B cell (primary cell): Measurements from ENCODE around the gene ADCY7. TPM values are rescaled to one million over a fixed set of nuclear protein-coding genes. Genes with fewer than 3 reads are reported as not detected.
A peak's percentile ranks its signal among the peaks of the same experiment; 100 is the strongest.

Experiments
- ATAC-seq: fragments of 200-7000 bp; cut with Tn5 transposase; one replicate; pipeline ENCODE4 v1.10.0; 2021; ENCODE audit warnings: low read depth, mild to moderate bottlenecking, moderate number of reproducible peaks, moderate library complexity
- CTCF ChIA-PET: fragments of 350-600 bp; sonication (Branson Sonifier 250); formaldehyde crosslinking; loops from one replicate; lab custom pipeline; 2021; ENCODE audit warnings: antibody characterized with exemption, inconsistent platforms; lab: Charles Lee
- POLR2A ChIA-PET: fragments of 350-600 bp; sonication (Branson Sonifier 250); formaldehyde crosslinking; loops from one replicate; lab custom pipeline; 2021; ENCODE audit warnings: antibody characterized with exemption; lab: Charles Lee
- DNase-seq: peaks from one replicate; pipeline ENCODE4 v3.0.0; 2013
- H2AFZ ChIP-seq: 2 replicates; pipeline ENCODE4 v1.6.1; 2012; ENCODE audit warnings: mild to moderate bottlenecking, low read depth, low read length; ENCODE audit not compliant: insufficient read depth, poor library complexity, severe bottlenecking
- H3K27ac ChIP-seq, 2 donors: 1 replicate in 1 of 2; 2 replicates in 1 of 2; pipeline ENCODE4 v1.5.1; 2012 to 2013; ENCODE audit warnings: low read length in 2 of 2, mild to moderate bottlenecking in 2 of 2, moderate library complexity in 1 of 2
- H3K27me3 ChIP-seq, 4 experiments: fragments of 200-600 bp in 1 of 4; sonication (generic) in 1 of 4; replicated peaks in 1 of 4; 1 replicate in 2 of 4; 2 replicates in 2 of 4; pipeline versions ENCODE4 v1.6.1 to v1.7.0; 2013 to 2016; ENCODE audit warnings: low read length in 3 of 4, mild to moderate bottlenecking in 2 of 4, mixed read lengths in 1 of 4, moderate library complexity in 1 of 4; ENCODE audit not compliant: insufficient read depth in 4 of 4, control insufficient read depth in 3 of 4; ENCODE audit errors: control extremely low read depth in 1 of 4
- H3K36me3 ChIP-seq, 2 experiments: replicated peaks in 1 of 2; 1 replicate in 1 of 2; 2 replicates in 1 of 2; pipeline versions ENCODE4 v1.6.1 to v1.7.1; 2013; ENCODE audit warnings: low read length in 1 of 2; ENCODE audit not compliant: insufficient read depth in 2 of 2, control insufficient read depth in 1 of 2; ENCODE audit errors: control extremely low read depth in 1 of 2, extremely low read depth in 1 of 2
- H3K4me1 ChIP-seq, 2 donors: fragments of 200-600 bp in 1 of 2; sonication (generic) in 1 of 2; 1 replicate in 1 of 2; 2 replicates in 1 of 2; pipeline versions ENCODE4 v1.5.1 to v1.6.1; 2013 to 2017; ENCODE audit warnings: low read length in 2 of 2; ENCODE audit not compliant: control insufficient read depth in 2 of 2, insufficient read depth in 2 of 2
- H3K4me2 ChIP-seq: replicated peaks from 2 replicates; pipeline ENCODE3; 2012; ENCODE audit warnings: mild to moderate bottlenecking, low read depth, low read length; ENCODE audit not compliant: poor library complexity, severe bottlenecking
- H3K4me3 ChIP-seq, 5 experiments: fragments of 200-600 bp in 1 of 5; sonication (generic) in 1 of 5; 1 replicate in 3 of 5; 2 replicates in 2 of 5; pipeline versions ENCODE4 v1.5.1 to v1.7.0; 2011 to 2016; ENCODE audit warnings: low read length in 4 of 5, mild to moderate bottlenecking in 4 of 5, low read depth in 2 of 5, control low read depth in 1 of 5, moderate library complexity in 1 of 5; ENCODE audit not compliant: insufficient read depth in 1 of 5; ENCODE audit errors: control extremely low read depth in 1 of 5, extremely low read depth in 1 of 5
- H3K79me2 ChIP-seq: fragments of 200-600 bp; sonication (generic); one replicate; pipeline ENCODE4 v1.6.0; 2016; ENCODE audit warnings: low read length; ENCODE audit not compliant: control insufficient read depth, insufficient read depth
- H3K9ac ChIP-seq: fragments of 200-600 bp; sonication (generic); 2 replicates; pipeline ENCODE4 v1.6.1; 2017; ENCODE audit warnings: mild to moderate bottlenecking, low read length, moderate library complexity
- H3K9me3 ChIP-seq, 3 donors: one replicate each; pipeline versions ENCODE4 v1.6.1 to v1.7.1; 2013; ENCODE audit warnings: low read length in 2 of 3; ENCODE audit not compliant: control insufficient read depth in 2 of 3, insufficient read depth in 1 of 3; ENCODE audit errors: control extremely low read depth in 1 of 3
- H4K20me1 ChIP-seq: 2 replicates; pipeline ENCODE4 v1.6.0; 2012; ENCODE audit warnings: mild to moderate bottlenecking, low read length; ENCODE audit not compliant: insufficient read depth, control insufficient read depth, poor library complexity, severe bottlenecking
- H3K27ac Mint-ChIP-seq: one replicate; pipeline ENCODE4 v1.8.0; 2021; ENCODE audit warnings: mixed read lengths
- H3K27me3 Mint-ChIP-seq: one replicate; pipeline ENCODE4 v1.8.0; 2021; ENCODE audit warnings: mixed read lengths
- H3K4me1 Mint-ChIP-seq: one replicate; pipeline ENCODE4 v1.8.0; 2021; ENCODE audit warnings: mixed read lengths
- H3K4me3 Mint-ChIP-seq: one replicate; pipeline ENCODE4 v1.8.0; 2021; ENCODE audit warnings: mixed read lengths
- H3K9me3 Mint-ChIP-seq: one replicate; pipeline ENCODE4 v1.8.0; 2022; ENCODE audit warnings: mixed read lengths; ENCODE audit not compliant: insufficient read depth
- CTCF ChIP-seq: fragments of 200-600 bp; IDR thresholded peaks from one replicate; pipeline ENCODE4 v1.8.0; 2022; ENCODE audit warnings: antibody characterized with exemption, mild to moderate bottlenecking
- EZH2 ChIP-seq: IDR thresholded peaks from 2 replicates; pipeline ENCODE4 v1.6.1; 2012; ENCODE audit warnings: borderline replicate concordance, low read depth, mild to moderate bottlenecking, moderate library complexity, low read length; ENCODE audit not compliant: insufficient read depth, poor library complexity, severe bottlenecking
- WGBS: methylation state at CpG from one replicate; pipeline ENCODE4 v1.1.5; 2013; ENCODE audit warnings: missing lambda C conversion rate; ENCODE audit not compliant: insufficient coverage; 5-methylcytosine and 5-hydroxymethylcytosine counted together
- intact Hi-C: fragments of 100-400 bp; cut with micrococcal nuclease; formaldehyde crosslinking; loops from one replicate; pipeline ENCODE4 v1.10.0; 2022
- polyA plus RNA-seq: library from polyadenylated mRNA; depleted of rRNA; stranded (reverse); fragments of >200 nt; gene quantifications from 2 replicates; pipeline ENCODE4 v1.2.3, GENCODE V29; 2012
- total RNA-seq, 2 donors: library from RNA; stranded (reverse); fragments of 120-200 nt in 1 of 2; gene quantifications; 1 replicate in 1 of 2; 2 replicates in 1 of 2; pipeline versions ENCODE4 v1.2.3 to v1.2.4, GENCODE V29; 2013 to 2022

ADCY7 gene
- total and polyA plus RNA-seq, 2 donors (not counting 1 experiment from before 2014, with no cell fraction given): 78.4 to 207 TPM

- no peaks in the 10 kb centered on the region for H3K27me3 Mint-ChIP-seq
- ATAC-seq (no peak), DNase-seq (no peak)
- Histone ChIP-seq H3K79me2 (peaks cover 100% of the 10 kb centered on the region), H2AFZ (no peak overlapping the region), H3K9ac (no peak overlapping the region), H3K9me3 (peaks cover 0 to 6% (median 0%) of the 10 kb centered on the region in 3 donors), H3K4me2 (peak overlapping the region; percentile 86), H3K4me1 (peaks cover 75 to 76% of the 10 kb centered on the region in 2 donors), H4K20me1 (peaks cover 65% of the 10 kb centered on the region), H3K4me3 (no peak overlapping the region), H3K27ac (peak overlapping the region; percentile 65 to 93), H3K27me3 (no peaks in the 10 kb centered on the region), H3K36me3 (peaks cover 0 to 27% of the 10 kb centered on the region in 2 experiments)
- intact Hi-C loops: loop anchor here (1.0 to 5.0 kb wide), 6 partner anchors 9 to 256 kb away; partner anchors contain the start of genes ADCY7, CNEP1R1 and TENT4B
- no peak for TF ChIP-seq EZH2
- TF ChIP-seq CTCF: no peak
- H3K9me3 Mint-ChIP-seq: peaks cover 4% of the 10 kb centered on the region
- peak overlapping the region; percentile 54 for H3K4me3 Mint-ChIP-seq
- H3K4me1 Mint-ChIP-seq: peaks cover 79% of the 10 kb centered on the region
- 73% methylated on average over 8 of the region's 9 CpGs for WGBS
- H3K27ac Mint-ChIP-seq: peak overlapping the region; percentile 80
- CTCF ChIA-PET: interaction anchor here (0.7 to 4.8 kb wide), 9 partner anchors 10 to 73 kb away, joined by 3 to 39 read pairs (median 7); partner anchors contain the start of gene ADCY7
- POLR2A ChIA-PET: interaction anchor here (0.9 to 2.6 kb wide), 2 partner anchors 10 to 305 kb away, joined by 3 to 39 read pairs; no protein-coding TSS in a partner anchor
Measured at GRCh38 chr16:50282955-50283631, 16.7 kb downstream of the ADCY7 start.
